Measurements from ENCODE around the gene VPS26A. TPM values are rescaled to one million over a fixed set of nuclear protein-coding genes. Genes with fewer than 3 reads are reported as not detected.

Gene VPS26A
- polyA plus RNA-seq (2012; ENCODE audit: insufficient read length, low read depth): 44.4 TPM

- TF ChIP-seq TAF1 (IDR thresholded peaks at IDR 0.05; ENCODE audit: borderline replicate concordance, insufficient read depth, low read length): peak; percentile 59; the same call in 1 of the 2 replicates
- 0 out of 2 replicates have a peak, but pooled peaks have one; percentile 6 for TF ChIP-seq SIN3A (IDR thresholded peaks at IDR 0.05; ENCODE audit: borderline replicate concordance, insufficient read depth, low read length)
- TF ChIP-seq POLR2AphosphoS5 (IDR thresholded peaks at IDR 0.05; ENCODE audit: low read depth, low read length): peak; percentile 96
- peak; percentile 76 for TF ChIP-seq FOXP2 (optimal IDR thresholded peaks at IDR 0.05; ENCODE audit: borderline replicate concordance, extremely low read depth, extremely low read length, insufficient read depth)
- no peak for TF ChIP-seq REST (IDR thresholded peaks at IDR 0.05; ENCODE audit: insufficient read depth in 1 of 2, low read depth in 2 of 2, low read length in 2 of 2)
Observed at GRCh38 chr10:69123747-69124562, at the start of gene VPS26A. Gene VPS26A (plus strand): TSS chr10:69124178. CDS start chr10:69124278, 100 bp downstream.

- no peak for TF ChIP-seq FOXP2 (optimal IDR thresholded peaks at IDR 0.05; ENCODE audit: borderline replicate concordance, extremely low read depth, extremely low read length, insufficient read depth)
- no peak for TF ChIP-seq SIN3A (IDR thresholded peaks at IDR 0.05; ENCODE audit: borderline replicate concordance, insufficient read depth, low read length)
- TF ChIP-seq POLR2AphosphoS5 (IDR thresholded peaks at IDR 0.05; ENCODE audit: low read depth, low read length): no peak
- no peak for TF ChIP-seq TAF1 (IDR thresholded peaks at IDR 0.05; ENCODE audit: borderline replicate concordance, insufficient read depth, low read length)
- TF ChIP-seq REST (IDR thresholded peaks at IDR 0.05; ENCODE audit: insufficient read depth in 1 of 2, low read depth in 2 of 2, low read length in 2 of 2): no peak
Observed at GRCh38 chr10:69074532-69074931, 49.4 kb upstream of the VPS26A start.

GRCh38 chr10:69075431-69075830 is 48.5 kb upstream of the VPS26A start:
- TF ChIP-seq SIN3A (IDR thresholded peaks at IDR 0.05; ENCODE audit: borderline replicate concordance, insufficient read depth, low read length): no peak
- TF ChIP-seq TAF1 (IDR thresholded peaks at IDR 0.05; ENCODE audit: borderline replicate concordance, insufficient read depth, low read length): no peak
- TF ChIP-seq REST (IDR thresholded peaks at IDR 0.05; ENCODE audit: insufficient read depth in 1 of 2, low read depth in 2 of 2, low read length in 2 of 2): no peak
- no peak for TF ChIP-seq FOXP2 (optimal IDR thresholded peaks at IDR 0.05; ENCODE audit: borderline replicate concordance, extremely low read depth, extremely low read length, insufficient read depth)
- TF ChIP-seq POLR2AphosphoS5 (IDR thresholded peaks at IDR 0.05; ENCODE audit: low read depth, low read length): no peak

GRCh38 chr10:69078311-69078710 is 45.7 kb upstream of the VPS26A start:
- TF ChIP-seq POLR2AphosphoS5 (IDR thresholded peaks at IDR 0.05; ENCODE audit: low read depth, low read length) (no peak), FOXP2 (optimal IDR thresholded peaks at IDR 0.05; ENCODE audit: borderline replicate concordance, extremely low read depth, extremely low read length, insufficient read depth) (no peak), REST (IDR thresholded peaks at IDR 0.05; ENCODE audit: insufficient read depth in 1 of 2, low read depth in 2 of 2, low read length in 2 of 2) (no peak), TAF1 (IDR thresholded peaks at IDR 0.05; ENCODE audit: borderline replicate concordance, insufficient read depth, low read length) (no peak), SIN3A (IDR thresholded peaks at IDR 0.05; ENCODE audit: borderline replicate concordance, insufficient read depth, low read length) (no peak)

Data from PFSK-1 (cell line).